ENCODE measurements around the gene PLOD2.

- no peak for TF ChIP-seq EZH2 (IDR thresholded peaks at IDR 0.05; ENCODE audit: borderline replicate concordance, low read depth, low read length)
- TF ChIP-seq SNRNP70 (optimal IDR thresholded peaks at IDR 0.05; ENCODE audit: low read depth, low read length) = no peak
- TF ChIP-seq ELF1 (tag; IDR thresholded peaks at IDR 0.05) = no peak
- TF ChIP-seq ZNF121 (CRISPR knock-in tag; conservative IDR thresholded peaks at IDR 0.05) = no peak
- TF ChIP-seq FOXA3 (CRISPR knock-in tag; conservative IDR thresholded peaks at IDR 0.05 in 1 of 2, IDR thresholded peaks at IDR 0.05 in 1 of 2) = no peak
- no peak for TF ChIP-seq ZNF511 (CRISPR knock-in tag; IDR thresholded peaks at IDR 0.05)
- TF ChIP-seq ZEB2 (IDR thresholded peaks at IDR 0.05) = no peak
- TF ChIP-seq ELF4 (CRISPR knock-in tag; IDR thresholded peaks at IDR 0.05) = no peak
- no peak for TF ChIP-seq POLR2AphosphoS5 (IDR thresholded peaks at IDR 0.05; ENCODE audit: control insufficient read depth, insufficient read depth, low read depth, low read length)
- TF ChIP-seq JUND (IDR thresholded peaks at IDR 0.05; ENCODE audit: borderline replicate concordance, low read depth, low read length) = no peak
- TF ChIP-seq JUND (tag; IDR thresholded peaks at IDR 0.05; ENCODE audit: borderline replicate concordance, low read depth, low read length) = no peak
- no peak for TF ChIP-seq NCOA4 (IDR thresholded peaks at IDR 0.05; ENCODE audit: partially characterized antibody)
- no peak for TF ChIP-seq POLR2H (tag; IDR thresholded peaks at IDR 0.05; ENCODE audit: low read depth)
- TF ChIP-seq ATF7 (IDR thresholded peaks at IDR 0.05) = no peak
These were observed 108.8 kb downstream of the PLOD2 start for GRCh38 chr3:146052056-146052790.
